Hematopoietic multipotent progenitor cell treated with erythropoietin and hydrocortisone succinate and interleukin-3 and kit ligand, for 15 days (in vitro differentiated cells): ENCODE measurements around the gene C16orf74.

Experiments
- DNase-seq: peaks from one replicate; pipeline ENCODE4 v3.0.0-alpha.2; 2015; ENCODE audit warnings: low spot score

Gene C16orf74

GRCh38 chr16:85717393-85718152, 33.3 kb downstream of the C16orf74 start:
- peak; percentile 80 for DNase-seq

- no peak for DNase-seq
Measured at GRCh38 chr16:85716680-85717038, 34.2 kb downstream of the C16orf74 start.

- DNase-seq: no peak
Measured at GRCh38 chr16:85716022-85716679, 34.7 kb downstream of the C16orf74 start.

- no peak for DNase-seq
Measured at GRCh38 chr16:85715169-85716021, 35.5 kb downstream of the C16orf74 start.

GRCh38 chr16:85712801-85713200, 38.1 kb downstream of the C16orf74 start:
- no peak for DNase-seq

- no peak for DNase-seq
Measured at GRCh38 chr16:85711982-85712587, 38.8 kb downstream of the C16orf74 start.

GRCh38 chr16:85710732-85711131, 40.2 kb downstream of the C16orf74 start:
- no peak for DNase-seq

- no peak for DNase-seq
Measured at GRCh38 chr16:85709766-85710585, 40.9 kb downstream of the C16orf74 start.

- DNase-seq: no peak
Measured at GRCh38 chr16:85708338-85708737, 42.6 kb downstream of the C16orf74 start.

GRCh38 chr16:85707528-85708095, 43.3 kb downstream of the C16orf74 start:
- no peak for DNase-seq

- DNase-seq: no peak
Measured at GRCh38 chr16:85706449-85707034, 44.4 kb downstream of the C16orf74 start.

- no peak for DNase-seq
Measured at GRCh38 chr16:85704900-85705846, 45.7 kb downstream of the C16orf74 start.

- no peak for DNase-seq
Measured at GRCh38 chr16:85704011-85704410, 46.9 kb downstream of the C16orf74 start.

- no peak for DNase-seq
Measured at GRCh38 chr16:85699628-85700027, 51.3 kb downstream of the C16orf74 start.

- DNase-seq: no peak
Measured at GRCh38 chr16:85698935-85699558, 51.8 kb downstream of the C16orf74 start.

- DNase-seq: no peak
Measured at GRCh38 chr16:85698459-85698891, 52.4 kb downstream of the C16orf74 start.

GRCh38 chr16:85697431-85697830, 53.5 kb downstream of the C16orf74 start:
- DNase-seq: no peak

- no peak for DNase-seq
Measured at GRCh38 chr16:85696781-85697180, 54.1 kb downstream of the C16orf74 start.
